ENCODE data around the gene EFEMP1.
"Not testable (repeated sequence)": the region's sequence is repeated elsewhere in the genome, so short reads cannot be mapped to it uniquely, and the experiment has no call there.

The EFEMP1 gene

GRCh38 chr2:55837073-55837472 lies 86.5 kb downstream of the EFEMP1 start:
- in situ Hi-C loops (cut with MboI; ENCODE audit: low sequenced_read_pairs), result no loop called here

DNA sequence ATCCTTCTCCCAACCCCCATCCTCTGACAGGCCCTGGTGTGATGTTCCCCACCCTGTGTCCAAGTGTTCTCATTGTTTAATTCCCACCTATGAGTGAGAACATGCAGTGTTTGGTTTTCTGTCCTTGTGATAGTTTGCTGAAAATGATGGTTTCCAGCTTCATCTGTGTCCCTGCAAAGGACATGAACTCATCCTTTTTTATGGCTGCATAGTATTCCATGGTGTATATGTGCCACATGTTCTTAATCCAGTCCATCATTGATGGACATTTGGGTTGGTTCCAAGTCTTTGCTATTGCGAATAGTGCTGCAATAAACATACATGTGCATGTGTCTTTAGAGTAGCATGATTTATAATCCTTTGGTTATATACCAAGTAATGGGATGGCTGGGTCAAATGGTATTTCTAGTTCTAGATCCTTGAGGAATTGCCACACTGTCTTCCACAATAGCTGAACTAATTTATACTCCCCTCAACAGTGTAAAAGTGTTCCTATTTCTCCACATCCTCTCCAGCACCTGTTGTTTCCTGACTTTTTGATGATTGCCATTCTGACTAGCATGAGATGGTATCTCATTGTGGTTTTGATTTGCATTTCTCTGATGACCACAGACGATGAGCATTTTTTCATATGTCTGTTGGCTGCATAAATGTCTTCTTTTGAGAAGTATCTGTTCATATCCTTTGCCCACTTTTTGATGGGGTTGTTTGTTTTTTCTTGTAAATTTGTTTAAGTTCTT lies 91.7 kb downstream of the EFEMP1 start:
- in situ Hi-C loops (cut with MboI; ENCODE audit: low sequenced_read_pairs), result not testable (repeated sequence)

- in situ Hi-C loops (cut with MboI; ENCODE audit: low sequenced_read_pairs), result no loop called here
Measured at GRCh38 chr2:55827855-55828254, 95.7 kb downstream of the EFEMP1 start.

DNA sequence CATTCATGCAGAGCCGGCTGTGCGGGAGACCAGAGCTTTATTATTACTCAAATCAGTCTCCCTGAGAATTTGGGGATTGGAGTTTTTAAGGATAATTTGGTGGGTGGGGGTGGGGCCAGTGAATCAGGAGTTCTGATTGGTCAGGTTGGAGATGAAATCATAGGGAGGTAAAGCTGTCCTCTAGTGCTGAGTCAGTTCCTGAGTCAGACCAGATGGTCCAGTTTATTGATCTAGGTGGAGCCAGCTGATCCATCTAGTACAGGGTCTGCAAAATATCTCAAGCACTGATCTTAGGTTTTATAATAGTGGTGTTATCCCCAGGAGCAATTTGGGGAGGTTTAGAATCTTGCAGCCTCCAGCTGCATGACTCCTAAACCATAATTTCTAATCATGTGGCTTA lies 96.2 kb downstream of the EFEMP1 start:
- in situ Hi-C loops (cut with MboI; ENCODE audit: low sequenced_read_pairs), result not testable (repeated sequence)

DNA sequence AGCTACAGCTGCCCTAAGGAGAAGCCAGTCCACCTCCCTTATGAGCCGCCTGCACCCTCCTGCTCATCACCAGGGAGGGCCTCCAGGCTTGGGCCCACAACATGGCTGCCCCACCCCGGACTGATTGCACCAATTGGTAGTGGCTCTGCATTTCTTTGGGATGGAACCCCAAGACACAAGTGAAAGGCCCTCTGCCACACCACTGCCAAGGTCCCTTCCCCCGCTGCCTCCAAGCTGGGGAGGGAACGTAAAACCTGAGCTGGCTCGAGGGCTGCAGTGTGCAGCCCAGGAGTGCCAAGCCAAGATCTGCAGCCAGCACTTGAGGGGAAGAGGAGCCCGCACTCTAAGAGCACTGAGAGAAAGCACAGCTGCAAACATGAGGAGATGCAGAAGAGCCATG lies 97.3 kb downstream of the EFEMP1 start:
- in situ Hi-C loops (cut with MboI; ENCODE audit: low sequenced_read_pairs), result no loop called here

DNA sequence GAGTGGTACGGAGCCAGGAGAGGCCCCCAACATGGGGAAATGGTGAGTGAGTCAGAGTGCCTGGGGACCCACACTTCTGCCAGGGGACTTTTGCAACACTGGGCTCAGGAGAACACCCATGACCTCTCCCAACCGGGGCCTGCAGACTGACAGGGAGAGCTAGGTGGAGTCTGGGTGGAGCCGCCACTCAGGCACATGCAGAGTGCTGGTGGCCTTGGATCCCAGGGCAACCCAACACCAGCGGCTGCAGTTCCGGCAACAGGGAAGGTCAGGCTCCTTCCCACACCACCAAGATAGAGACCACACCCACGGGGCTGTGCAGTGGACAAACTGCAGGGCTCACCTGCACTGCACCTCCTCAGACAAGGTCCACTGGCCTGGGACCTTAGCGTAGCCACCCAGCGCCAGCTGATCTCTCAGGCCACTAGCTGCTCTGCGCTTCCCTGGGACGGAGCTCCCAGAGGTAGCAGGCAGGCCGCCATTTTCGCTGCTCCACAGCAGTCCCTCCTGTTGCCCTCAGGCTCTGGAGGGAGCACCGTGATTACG lies 99.0 kb downstream of the EFEMP1 start:
- in situ Hi-C loops (cut with MboI; ENCODE audit: low sequenced_read_pairs), result no loop called here
